DND-41 (cell line): ENCODE data around the gene MSRB3.

Experiments
- ATAC-seq: fragments of 200-7000 bp; cut with Tn5 transposase; 3 replicates; pipeline ENCODE4 v1.9.1; 2021; ENCODE audit warnings: low read depth; ENCODE audit not compliant: insufficient read depth
- DNase-seq: peaks from one replicate; pipeline ENCODE4 v3.0.0-alpha.2; 2020
- H2AFZ ChIP-seq: 2 replicates; pipeline ENCODE4 v1.6.0; 2012; ENCODE audit warnings: low read depth, low read length
- H3K27ac ChIP-seq: 2 replicates; pipeline ENCODE4 v1.5.1; 2012; ENCODE audit warnings: low read length, inconsistent platforms
- H3K27me3 ChIP-seq: fragments of 200-600 bp; sonication (generic); 2 replicates; pipeline ENCODE4 v1.6.0; 2012; ENCODE audit warnings: low read length, mild to moderate bottlenecking, inconsistent platforms; ENCODE audit not compliant: insufficient read depth, poor library complexity
- H3K36me3 ChIP-seq: 2 replicates; pipeline ENCODE4 v1.5.1; 2012; ENCODE audit warnings: low read length, inconsistent platforms; ENCODE audit not compliant: insufficient read depth
- H3K4me1 ChIP-seq: 2 replicates; pipeline ENCODE4 v1.5.1; 2012; ENCODE audit warnings: mild to moderate bottlenecking, low read length; ENCODE audit not compliant: insufficient read depth
- H3K4me2 ChIP-seq: 2 replicates; pipeline ENCODE4 v1.6.0; 2012; ENCODE audit warnings: mild to moderate bottlenecking, moderate library complexity, low read length, inconsistent platforms; ENCODE audit not compliant: insufficient read depth
- H3K4me3 ChIP-seq, 2 experiments: fragments of 200-600 bp in 1 of 2; shearing (Covaris generic) in 1 of 2; 2 replicates each; pipeline ENCODE4 v1.5.1; 2012 to 2016; ENCODE audit warnings: inconsistent platforms in 2 of 2, low read length in 2 of 2, mild to moderate bottlenecking in 2 of 2, low read depth in 1 of 2, moderate library complexity in 1 of 2
- H3K79me2 ChIP-seq: 2 replicates; pipeline ENCODE4 v1.6.0; 2012; ENCODE audit warnings: low read length, inconsistent platforms; ENCODE audit not compliant: insufficient read depth
- H3K9ac ChIP-seq: 2 replicates; pipeline ENCODE4 v1.6.0; 2012; ENCODE audit warnings: low read depth, mild to moderate bottlenecking, inconsistent platforms, low read length, moderate library complexity
- H3K9me3 ChIP-seq: 2 replicates; pipeline ENCODE4 v1.5.1; 2012; ENCODE audit warnings: low read length, moderate library complexity, mild to moderate bottlenecking, inconsistent platforms; ENCODE audit not compliant: insufficient read depth, severe bottlenecking
- H4K20me1 ChIP-seq: 2 replicates; pipeline ENCODE4 v1.6.0; 2012; ENCODE audit warnings: low read length; ENCODE audit not compliant: insufficient read depth
- CTCF ChIP-seq: IDR thresholded peaks from 2 replicates; pipeline ENCODE4 v1.5.1; 2012; ENCODE audit warnings: borderline replicate concordance, low read length, moderate library complexity, mild to moderate bottlenecking; ENCODE audit not compliant: poor library complexity, severe bottlenecking; ENCODE audit errors: extremely low read depth
- EZH2 ChIP-seq: IDR thresholded peaks from 3 replicates; pipeline ENCODE4 v1.6.1; 2012; ENCODE audit warnings: borderline replicate concordance, low read depth, mild to moderate bottlenecking, moderate library complexity, low read length, inconsistent platforms; ENCODE audit not compliant: severe bottlenecking

The MSRB3 gene

GRCh38 chr12:65432651-65433050 lies 154.2 kb downstream of the MSRB3 start:
- Histone ChIP-seq H3K4me2 (no peak overlapping the region), H3K36me3 (no peaks in the 10 kb centered on the region), H2AFZ (no peak overlapping the region), H3K4me1 (no peaks in the 10 kb centered on the region), H3K9ac (no peak overlapping the region), H3K27ac (no peak overlapping the region), H3K4me3 (no peak overlapping the region), H3K9me3 (no peaks in the 10 kb centered on the region), H3K79me2 (no peaks in the 10 kb centered on the region), H4K20me1 (no peaks in the 10 kb centered on the region), H3K27me3 (no peaks in the 10 kb centered on the region)
- DNase-seq (no peak), ATAC-seq (no peak)
- TF ChIP-seq EZH2 (no peak), CTCF (no peak)

GRCh38 chr12:65434737-65435136 lies 156.3 kb downstream of the MSRB3 start:
- H3K79me2 ChIP-seq, result no peaks in the 10 kb centered on the region
- no peak overlapping the region for H3K4me2 ChIP-seq
- H3K27ac ChIP-seq, result no peak overlapping the region

GRCh38 chr12:65443038-65443437 lies 164.6 kb downstream of the MSRB3 start:
- no peak overlapping the region for H3K9ac ChIP-seq
- no peak overlapping the region for H3K27ac ChIP-seq
- no peak overlapping the region for H2AFZ ChIP-seq
- no peaks in the 10 kb centered on the region for H3K36me3 ChIP-seq
- H3K27me3 ChIP-seq, result no peaks in the 10 kb centered on the region
- no peak for ATAC-seq
- H3K9me3 ChIP-seq, result no peaks in the 10 kb centered on the region
- TF ChIP-seq EZH2 (no peak), CTCF (no peak)
- no peaks in the 10 kb centered on the region for H3K79me2 ChIP-seq
- no peaks in the 10 kb centered on the region for H4K20me1 ChIP-seq
- DNase-seq, result no peak
- H3K4me2 ChIP-seq, result no peak overlapping the region
- no peaks in the 10 kb centered on the region for H3K4me1 ChIP-seq
- H3K4me3 ChIP-seq, result no peak overlapping the region

More at GRCh38 chr12:65434737-65435136, 156.3 kb downstream of the MSRB3 start:
- Histone ChIP-seq H3K27me3 (no peaks in the 10 kb centered on the region), H3K9me3 (no peaks in the 10 kb centered on the region), H3K36me3 (no peaks in the 10 kb centered on the region), H3K9ac (no peak overlapping the region), H3K4me1 (no peaks in the 10 kb centered on the region), H4K20me1 (no peaks in the 10 kb centered on the region), H3K4me3 (no peak overlapping the region), H2AFZ (no peak overlapping the region)
- DNase-seq, result no peak
- TF ChIP-seq CTCF (no peak), EZH2 (no peak)
- no peak for ATAC-seq

GRCh38 chr12:65444996-65445395 lies 166.5 kb downstream of the MSRB3 start:
- no peaks in the 10 kb centered on the region for H3K79me2 ChIP-seq
- no peak overlapping the region for H2AFZ ChIP-seq
- no peak overlapping the region for H3K4me2 ChIP-seq
- no peaks in the 10 kb centered on the region for H3K4me1 ChIP-seq
- H3K9me3 ChIP-seq, result no peaks in the 10 kb centered on the region
- H3K9ac ChIP-seq, result no peak overlapping the region
- DNase-seq (no peak), ATAC-seq (no peak)
- H3K36me3 ChIP-seq, result no peaks in the 10 kb centered on the region
- H3K27me3 ChIP-seq, result no peaks in the 10 kb centered on the region
- H4K20me1 ChIP-seq, result no peaks in the 10 kb centered on the region
- H3K27ac ChIP-seq, result no peak overlapping the region
- TF ChIP-seq CTCF (no peak), EZH2 (no peak)
- H3K4me3 ChIP-seq, result no peak overlapping the region
